Neural progenitor cell (in vitro differentiated cells): Measurements from ENCODE around the gene IL6. TPM values are rescaled to one million over a fixed set of nuclear protein-coding genes. Genes with fewer than 3 reads are reported as not detected.

ENCODE experiments used
- DNase-seq: peaks from one replicate; pipeline ENCODE4 v3.0.0-alpha.2; 2016; ENCODE audit warnings: low spot score
- H2AFZ ChIP-seq: fragments of 200-600 bp; sonication (generic); replicated peaks from 2 replicates; pipeline ENCODE4 v1.6.1; 2016; ENCODE audit warnings: antibody characterized with exemption
- H3F3A ChIP-seq: fragments of 200-600 bp; sonication (generic); 2 replicates; pipeline ENCODE4 v1.6.1; 2016; ENCODE audit warnings: antibody characterized with exemption, low read depth
- H3K27ac ChIP-seq: fragments of 200-600 bp; sonication (generic); 2 replicates; pipeline ENCODE4 v1.5.1; 2016; ENCODE audit warnings: mild to moderate bottlenecking
- H3K27me3 ChIP-seq: fragments of 200-600 bp; sonication (generic); 2 replicates; pipeline ENCODE4 v1.6.1; 2016; ENCODE audit warnings: mild to moderate bottlenecking, moderate library complexity
- H3K36me3 ChIP-seq: fragments of 200-600 bp; sonication (generic); 2 replicates; pipeline ENCODE4 v1.5.1; 2016
- H3K4me1 ChIP-seq: fragments of 200-600 bp; sonication (generic); 2 replicates; pipeline ENCODE4 v1.6.1; 2016; ENCODE audit warnings: mixed run types
- H3K4me2 ChIP-seq: fragments of 200-600 bp; sonication (generic); 2 replicates; pipeline ENCODE4 v1.6.1; 2016
- H3K4me3 ChIP-seq: fragments of 200-600 bp; sonication (generic); 2 replicates; pipeline ENCODE4 v1.5.1; 2016
- H3K79me2 ChIP-seq: fragments of 200-600 bp; sonication (generic); 2 replicates; pipeline ENCODE4 v1.6.1; 2016; ENCODE audit warnings: low read depth
- H3K9ac ChIP-seq: fragments of 200-600 bp; sonication (generic); 2 replicates; pipeline ENCODE4 v1.6.1; 2016
- H3K9me3 ChIP-seq: fragments of 200-600 bp; sonication (generic); 2 replicates; pipeline ENCODE4 v1.5.1; 2016; ENCODE audit warnings: low read depth
- H4K20me1 ChIP-seq: fragments of 200-600 bp; sonication (generic); 2 replicates; pipeline ENCODE4 v1.6.1; 2016; ENCODE audit warnings: low read depth
- H3K27ac Mint-ChIP-seq: 3 replicates; pipeline ENCODE4 v1.8.0; 2021; ENCODE audit warnings: mixed read lengths
- H3K27me3 Mint-ChIP-seq: 2 replicates; pipeline ENCODE4 v1.8.0; 2022; ENCODE audit warnings: low read depth, mild to moderate bottlenecking, inconsistent platforms, moderate library complexity, mixed read lengths; ENCODE audit not compliant: insufficient read depth
- H3K36me3 Mint-ChIP-seq: 3 replicates; pipeline ENCODE4 v1.8.0; 2021; ENCODE audit warnings: mixed read lengths
- H3K4me1 Mint-ChIP-seq: 3 replicates; pipeline ENCODE4 v1.8.0; 2021; ENCODE audit warnings: mixed read lengths
- H3K4me3 Mint-ChIP-seq: 3 replicates; pipeline ENCODE4 v1.8.0; 2021; ENCODE audit warnings: mild to moderate bottlenecking, moderate library complexity, mixed read lengths
- H3K9me3 Mint-ChIP-seq: 3 replicates; pipeline ENCODE4 v1.8.0; 2020; ENCODE audit warnings: mixed read lengths
- EZH2 ChIP-seq: fragments of 200-600 bp; sonication (generic); IDR thresholded peaks from 2 replicates; pipeline ENCODE4 v1.6.1; 2017; ENCODE audit warnings: antibody characterized with exemption, mild to moderate bottlenecking, moderate library complexity
- EZH2phosphoT487 ChIP-seq: fragments of 200-600 bp; sonication (generic); IDR thresholded peaks from 2 replicates; pipeline ENCODE4 v1.6.1; 2017; ENCODE audit warnings: antibody characterized with exemption
- total RNA-seq: library from RNA; depleted of rRNA; stranded (reverse); fragments of >200 nt; gene quantifications from 2 replicates; pipeline ENCODE4 v1.2.3, GENCODE V29; 2015; ENCODE audit warnings: low replicate concordance
- TF ChIP-seq, protein P1 (sequence below): fragments of 200-600 bp; sonication (generic); IDR thresholded peaks from 2 replicates; pipeline ENCODE4 v1.5.1; 2017; ENCODE audit warnings: antibody characterized with exemption, mild to moderate bottlenecking

Gene IL6
- total RNA-seq, 1 donor from 2014 or later, result not detected

DNA sequence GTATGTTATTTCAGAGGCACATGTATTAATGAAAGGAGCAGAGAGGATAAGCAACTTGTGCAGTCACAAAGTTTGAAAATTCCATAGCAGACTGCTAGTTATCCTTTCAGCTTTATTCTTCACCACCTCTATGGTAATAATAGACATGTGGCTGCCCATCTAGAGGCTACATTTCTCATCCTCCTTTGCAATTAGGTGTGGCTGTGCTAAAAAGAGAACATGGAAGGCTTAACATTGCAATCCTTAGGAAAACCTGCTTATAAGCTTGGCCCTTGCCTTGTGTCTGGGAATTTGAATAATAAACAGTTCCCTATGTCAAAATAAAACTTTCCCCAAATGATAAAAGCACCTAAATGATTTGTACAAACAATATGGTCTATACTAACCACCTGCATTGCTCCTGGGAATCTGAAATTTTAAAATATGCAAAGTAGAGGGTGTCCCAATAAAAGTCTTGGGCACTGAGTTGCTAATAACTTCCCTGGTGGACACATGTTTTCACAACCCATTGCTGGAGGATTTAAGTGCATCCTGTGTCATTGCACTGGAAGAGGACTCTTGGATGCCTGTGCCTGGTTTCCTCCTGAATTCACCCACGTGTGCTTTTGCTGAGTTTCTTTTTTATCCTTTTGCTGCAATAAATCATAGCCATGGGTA, 30.5 kb downstream of the IL6 start:
- H3K9ac ChIP-seq, result no peak overlapping the region
- no peaks in the 10 kb centered on the region for H3K27me3 ChIP-seq
- H3K4me2 ChIP-seq, result no peak overlapping the region
- H3K36me3 ChIP-seq, result no peaks in the 10 kb centered on the region
- H3K4me3 ChIP-seq, result no peak overlapping the region
- no peaks in the 10 kb centered on the region for H3K9me3 ChIP-seq
- no peak overlapping the region for H3K27ac ChIP-seq
- no peaks in the 10 kb centered on the region for H3F3A ChIP-seq
- H3K4me1 Mint-ChIP-seq, result no peaks in the 10 kb centered on the region
- peaks cover 4% of the 10 kb centered on the region for H3K27me3 Mint-ChIP-seq
- H3K9me3 Mint-ChIP-seq, result peaks cover 15% of the 10 kb centered on the region
- no peak overlapping the region for H3K27ac Mint-ChIP-seq
- H3K79me2 ChIP-seq, result no peaks in the 10 kb centered on the region
- peak overlapping the region; percentile 3 for H2AFZ ChIP-seq
- no peak overlapping the region for H3K4me3 Mint-ChIP-seq
- no peaks in the 10 kb centered on the region for H3K36me3 Mint-ChIP-seq
- no peaks in the 10 kb centered on the region for H4K20me1 ChIP-seq
- no peaks in the 10 kb centered on the region for H3K4me1 ChIP-seq
- DNase-seq, result no peak
- TF ChIP-seq, protein P1, sequence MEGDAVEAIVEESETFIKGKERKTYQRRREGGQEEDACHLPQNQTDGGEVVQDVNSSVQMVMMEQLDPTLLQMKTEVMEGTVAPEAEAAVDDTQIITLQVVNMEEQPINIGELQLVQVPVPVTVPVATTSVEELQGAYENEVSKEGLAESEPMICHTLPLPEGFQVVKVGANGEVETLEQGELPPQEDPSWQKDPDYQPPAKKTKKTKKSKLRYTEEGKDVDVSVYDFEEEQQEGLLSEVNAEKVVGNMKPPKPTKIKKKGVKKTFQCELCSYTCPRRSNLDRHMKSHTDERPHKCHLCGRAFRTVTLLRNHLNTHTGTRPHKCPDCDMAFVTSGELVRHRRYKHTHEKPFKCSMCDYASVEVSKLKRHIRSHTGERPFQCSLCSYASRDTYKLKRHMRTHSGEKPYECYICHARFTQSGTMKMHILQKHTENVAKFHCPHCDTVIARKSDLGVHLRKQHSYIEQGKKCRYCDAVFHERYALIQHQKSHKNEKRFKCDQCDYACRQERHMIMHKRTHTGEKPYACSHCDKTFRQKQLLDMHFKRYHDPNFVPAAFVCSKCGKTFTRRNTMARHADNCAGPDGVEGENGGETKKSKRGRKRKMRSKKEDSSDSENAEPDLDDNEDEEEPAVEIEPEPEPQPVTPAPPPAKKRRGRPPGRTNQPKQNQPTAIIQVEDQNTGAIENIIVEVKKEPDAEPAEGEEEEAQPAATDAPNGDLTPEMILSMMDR, result no peak
- no peak for TF ChIP-seq EZH2phosphoT487
- no peak for TF ChIP-seq EZH2

DNA sequence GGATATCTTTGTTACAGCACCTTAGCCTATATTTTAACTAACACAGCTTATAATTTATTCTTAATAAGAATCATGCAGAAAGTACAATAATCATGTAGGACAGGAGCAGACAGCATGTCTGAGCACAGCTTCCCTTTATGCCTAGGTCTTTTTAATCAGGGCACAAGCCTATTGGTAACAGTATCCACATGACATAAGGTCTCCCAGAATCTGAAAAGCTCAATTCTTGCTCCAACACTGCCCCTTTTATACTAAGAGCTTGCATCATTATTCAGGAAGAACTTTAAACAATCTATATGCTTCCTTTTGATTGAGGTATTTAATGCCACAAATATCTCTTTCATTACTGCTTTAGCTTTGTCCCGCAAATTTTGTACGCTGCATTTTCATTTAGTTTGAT, 31.6 kb downstream of the IL6 start:
- no peaks in the 10 kb centered on the region for H3K36me3 Mint-ChIP-seq
- no peak overlapping the region for H3K4me3 Mint-ChIP-seq

DNA sequence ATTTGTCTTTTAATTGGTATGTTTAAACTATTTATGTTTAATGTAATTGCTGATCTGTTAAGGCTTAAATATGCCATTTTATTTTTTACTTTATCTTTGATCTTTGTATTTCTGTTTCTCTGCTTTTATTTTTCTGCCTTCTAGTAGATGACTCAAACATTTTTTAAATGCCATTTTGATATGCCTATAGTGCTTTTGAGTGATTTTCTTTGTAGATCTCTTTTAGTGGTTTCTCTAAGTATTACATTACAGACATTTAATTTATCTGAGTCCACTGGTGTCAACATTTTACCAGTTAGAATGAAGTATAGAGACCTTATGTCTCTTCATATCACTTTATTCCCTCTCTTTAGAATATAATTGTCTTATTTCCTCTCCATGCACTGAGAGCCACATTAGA, 32.7 kb downstream of the IL6 start:
- no peaks in the 10 kb centered on the region for H4K20me1 ChIP-seq
- no peaks in the 10 kb centered on the region for H3K36me3 Mint-ChIP-seq
- no peak overlapping the region for H3K4me3 ChIP-seq
- no peak overlapping the region for H3K4me2 ChIP-seq
- peaks cover 4% of the 10 kb centered on the region for H3K27me3 Mint-ChIP-seq
- no peak for DNase-seq
- no peaks in the 10 kb centered on the region for H3K79me2 ChIP-seq
- no peak overlapping the region for H3K27ac ChIP-seq
- H3K9ac ChIP-seq, result no peak overlapping the region
- H3K36me3 ChIP-seq, result no peaks in the 10 kb centered on the region
- no peak overlapping the region for H3K4me3 Mint-ChIP-seq
- TF ChIP-seq, protein P1, result no peak
- TF ChIP-seq EZH2, result no peak
- TF ChIP-seq EZH2phosphoT487, result no peak
- H3K27ac Mint-ChIP-seq, result no peak overlapping the region
- no peaks in the 10 kb centered on the region for H3K27me3 ChIP-seq
- H2AFZ ChIP-seq, result no peak overlapping the region
- H3F3A ChIP-seq, result no peaks in the 10 kb centered on the region
- H3K4me1 ChIP-seq, result no peaks in the 10 kb centered on the region
- no peaks in the 10 kb centered on the region for H3K4me1 Mint-ChIP-seq
- peaks cover 2% of the 10 kb centered on the region for H3K9me3 Mint-ChIP-seq
- H3K9me3 ChIP-seq, result no peaks in the 10 kb centered on the region

More for the DNA sequence above, 31.6 kb downstream of the IL6 start:
- Histone ChIP-seq H4K20me1 (no peaks in the 10 kb centered on the region), H3K36me3 (no peaks in the 10 kb centered on the region), H3F3A (no peaks in the 10 kb centered on the region), H3K4me2 (no peak overlapping the region), H3K9ac (no peak overlapping the region), H3K9me3 (no peaks in the 10 kb centered on the region), H3K79me2 (no peaks in the 10 kb centered on the region), H3K4me1 (no peaks in the 10 kb centered on the region), H3K4me3 (no peak overlapping the region), H3K27me3 (no peaks in the 10 kb centered on the region), H2AFZ (no peak overlapping the region), H3K27ac (no peak overlapping the region)
- no peaks in the 10 kb centered on the region for H3K4me1 Mint-ChIP-seq
- no peak for TF ChIP-seq EZH2
- TF ChIP-seq, protein P1, result no peak
- TF ChIP-seq EZH2phosphoT487, result no peak
- H3K27ac Mint-ChIP-seq, result no peak overlapping the region
- no peak for DNase-seq
- H3K9me3 Mint-ChIP-seq, result peaks cover 12% of the 10 kb centered on the region
- H3K27me3 Mint-ChIP-seq, result peaks cover 4% of the 10 kb centered on the region
